HepG2 (cell line): ENCODE results near the gene SVOPL. TPM values are rescaled to one million over a fixed set of nuclear protein-coding genes. Genes with fewer than 3 reads are reported as not detected.

Experiments used
- ATAC-seq: fragments of 200-7000 bp; cut with Tn5 transposase; 3 replicates; pipeline ENCODE4 v1.9.1; 2020; ENCODE audit warnings: mild to moderate bottlenecking, moderate library complexity
- BruUV-seq: library from RNA; stranded (reverse); fragments of 400-500 nt; replicated peaks from 2 replicates; lab custom pipeline; 2021; lab: Mats Ljungman, UMichigan
- CTCF ChIA-PET: fragments of 300-600 bp; formaldehyde crosslinking; extraction: SDS; loops from one replicate; lab custom pipeline; 2021; ENCODE audit warnings: low total read pairs, inconsistent platforms, low intra/inter-chr PET ratio; lab: Yijun Ruan, JAX
- POLR2A ChIA-PET: fragments of 350-600 bp; sonication (Branson Sonifier 250); formaldehyde crosslinking; loops from one replicate; lab custom pipeline; 2020; ENCODE audit warnings: antibody characterized with exemption, inconsistent platforms; lab: Yijun Ruan, JAX
- DNase-seq: peaks from one replicate; pipeline ENCODE4 v3.0.0-alpha.2; 2015; ENCODE audit warnings: low spot score
- FAIRE-seq: peaks from 3 replicates; lab custom pipeline; 2011; peaks lifted over from hg19 to GRCh38; lab: Jason Lieb, UNC
- H2AFZ ChIP-seq: one replicate; pipeline ENCODE4 v1.6.1; 2011; ENCODE audit warnings: low read length, inconsistent platforms
- H3K27ac ChIP-seq: fragments of 300-600 bp; 3 replicates; pipeline ENCODE4 v1.8.0; 2011; ENCODE audit warnings: mixed run types, mild to moderate bottlenecking, mixed read lengths, low read length, inconsistent platforms; ENCODE audit not compliant: insufficient read depth; ENCODE audit errors: extremely low read length
- H3K27me3 ChIP-seq, 2 experiments: fragments of 200-600 bp in 1 of 2; 2 replicates in 1 of 2; 3 replicates in 1 of 2; pipeline versions ENCODE4 v1.6.0 to v1.8.0; 2011; ENCODE audit warnings: low read length in 2 of 2, mild to moderate bottlenecking in 2 of 2, moderate library complexity in 2 of 2, inconsistent platforms in 1 of 2; ENCODE audit not compliant: insufficient read depth in 2 of 2, control insufficient read depth in 1 of 2
- H3K36me3 ChIP-seq, 2 experiments: fragments of 200-600 bp in 1 of 2; replicated peaks in 1 of 2; 2 replicates in 1 of 2; 3 replicates in 1 of 2; pipeline versions ENCODE4 v1.5.1 to v1.8.0; 2011; ENCODE audit warnings: low read length in 2 of 2, inconsistent platforms in 1 of 2; ENCODE audit not compliant: insufficient read depth in 2 of 2, control insufficient read depth in 1 of 2
- H3K4me1 ChIP-seq: 2 replicates; pipeline ENCODE4 v1.5.1; 2012; ENCODE audit warnings: low read length, inconsistent platforms; ENCODE audit not compliant: insufficient read depth
- H3K4me2 ChIP-seq: 2 replicates; pipeline ENCODE4 v1.6.0; 2011; ENCODE audit warnings: low read depth, low read length, inconsistent platforms
- H3K4me3 ChIP-seq, 3 experiments: fragments of 200-600 bp in 1 of 3; sonication (generic), shearing (Covaris generic) in 1 of 3; replicated peaks in 1 of 3; 2 replicates each; pipeline ENCODE4 v1.5.1; 2011 to 2016; ENCODE audit warnings: low read length in 3 of 3, inconsistent platforms in 2 of 3, low read depth in 2 of 3, mild to moderate bottlenecking in 2 of 3, control low read depth in 1 of 3, mixed read lengths in 1 of 3; ENCODE audit not compliant: insufficient read depth in 1 of 3
- H3K79me2 ChIP-seq: one replicate; pipeline ENCODE4 v1.6.1; 2011; ENCODE audit warnings: low read length, inconsistent platforms; ENCODE audit not compliant: insufficient read depth
- H3K9ac ChIP-seq: 2 replicates; pipeline ENCODE4 v1.6.0; 2011; ENCODE audit warnings: mild to moderate bottlenecking, low read depth, low read length, inconsistent platforms; ENCODE audit not compliant: insufficient read depth
- H3K9me3 ChIP-seq: 2 replicates; pipeline ENCODE4 v1.5.1; 2012; ENCODE audit warnings: mild to moderate bottlenecking, low read length
- H4K20me1 ChIP-seq: 2 replicates; pipeline ENCODE4 v1.6.0; 2011; ENCODE audit warnings: inconsistent platforms, mild to moderate bottlenecking, low read length, moderate library complexity; ENCODE audit not compliant: insufficient read depth
- CEBPG ChIP-seq: IDR thresholded peaks from 2 replicates; pipeline ENCODE4 v1.6.1; 2016
- EHMT2 ChIP-seq: fragments of 200-600 bp; sonication (generic); IDR thresholded peaks from 2 replicates; pipeline ENCODE4 v1.7.0; 2017; ENCODE audit warnings: antibody characterized with exemption, low read depth, low read length, borderline replicate concordance
- ETV5 ChIP-seq: IDR thresholded peaks from 2 replicates; pipeline ENCODE4 v1.6.1; 2018; ENCODE audit warnings: missing biosample characterization, missing genetic modification reagents, inconsistent platforms, borderline replicate concordance
- MXD4 ChIP-seq: IDR thresholded peaks from 2 replicates; pipeline ENCODE4 v1.6.1; 2016; ENCODE audit warnings: mild to moderate bottlenecking, missing biosample characterization, missing genetic modification reagents
- NFIB ChIP-seq: sonication (generic); formaldehyde crosslinking; IDR thresholded peaks from 2 replicates; pipeline ENCODE4 v1.9.0; 2021; ENCODE audit warnings: missing genetic modification reagents, mild to moderate bottlenecking, borderline replicate concordance
- PRMT3 ChIP-seq: sonication (generic); formaldehyde crosslinking; IDR thresholded peaks from 2 replicates; pipeline ENCODE4 v1.8.1; 2022; ENCODE audit warnings: low read depth, mild to moderate bottlenecking, moderate library complexity, missing genetic modification reagents, borderline replicate concordance
- SCMH1 ChIP-seq: sonication (generic); formaldehyde crosslinking; IDR thresholded peaks from 2 replicates; pipeline ENCODE4 v1.9.0; 2021; ENCODE audit warnings: missing genetic modification reagents, mild to moderate bottlenecking, borderline replicate concordance
- SPEN ChIP-seq: sonication (generic); formaldehyde crosslinking; IDR thresholded peaks from 2 replicates; pipeline ENCODE4 v1.5.1; 2020; ENCODE audit warnings: low read depth, mild to moderate bottlenecking, missing genetic modification reagents
- ZNF235 ChIP-seq: sonication (generic); formaldehyde crosslinking; IDR thresholded peaks from 2 replicates; pipeline ENCODE4 v1.8.1; 2023; ENCODE audit warnings: mild to moderate bottlenecking, missing genetic modification reagents, borderline replicate concordance
- WGBS: methylation state at CpG from one replicate; pipeline ENCODE4 v1.1.6; 2017; ENCODE audit warnings: low lambda C conversion rate; 5-methylcytosine and 5-hydroxymethylcytosine counted together
- in situ Hi-C: cut with HindIII; loops from 2 replicates; pipeline ENCODE4 v1.10.0; 2017; ENCODE audit warnings: low pct_unique_long_range_greater_than_20kb; ENCODE audit not compliant: extremely low pct_ligation_motif_present
- intact Hi-C: fragments of 100-400 bp; cut with micrococcal nuclease; formaldehyde crosslinking; loops from one replicate; pipeline ENCODE4 v1.10.0; 2022; ENCODE audit not compliant: unreplicated experiment
- polyA plus RNA-seq, 8 experiments: library from polyadenylated mRNA; depleted of rRNA in 3 of 8; stranded (reverse) in 7 of 8; unstranded in 1 of 8; fragments of >200 nt; fragmentation: Illumina TruSeq in 4 of 8; extraction: Trizol in 4 of 8; gene quantifications; 2 replicates each; pipeline versions ENCODE4 v1.2.1 to v1.2.3, GENCODE V29; 2011 to 2016; ENCODE audit warnings: low read depth in 4 of 8, missing spikeins in 1 of 8, mixed read lengths in 1 of 8; ENCODE audit not compliant: insufficient read depth in 1 of 8
- total RNA-seq, 5 experiments: library from RNA; depleted of rRNA; stranded (reverse); fragments of >200 nt; fragmentation: Illumina TruSeq; extraction: Trizol; gene quantifications; 2 replicates each; pipeline ENCODE4 v1.2.3, GENCODE V29; 2016; ENCODE audit warnings: low read depth in 1 of 5
- TF ChIP-seq, protein P1 (sequence below): sonication (generic); formaldehyde crosslinking; IDR thresholded peaks from 2 replicates; pipeline ENCODE4 v1.5.0; 2020; ENCODE audit warnings: missing genetic modification reagents

SVOPL gene
- total and polyA plus RNA-seq, 2 of the 13 experiments (the other 11 are each of a cell fraction or from before 2014, with no cell fraction given) = not detected

DNA sequence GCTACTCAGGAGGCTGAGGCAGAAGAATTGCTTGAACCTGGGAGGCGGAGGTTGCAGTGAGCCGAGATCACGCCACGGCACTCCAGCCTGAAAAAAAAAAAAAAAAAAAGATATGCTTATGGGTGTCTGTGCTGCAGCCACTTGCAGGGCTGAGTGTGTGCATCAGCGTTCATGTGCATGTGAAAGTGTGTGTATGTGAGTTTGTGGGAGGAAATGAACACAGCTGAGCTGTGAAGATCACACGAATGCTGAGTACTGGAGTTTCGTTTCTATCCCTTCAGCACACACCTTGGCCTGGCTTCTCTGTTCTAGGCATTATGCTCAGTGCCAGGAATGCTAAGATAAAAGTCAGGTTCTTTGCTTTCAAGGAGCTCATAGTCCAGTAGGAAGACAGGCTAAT lies 12.0 kb upstream of the SVOPL start:
- Histone ChIP-seq H3K4me1 (no peaks in the 10 kb centered on the region), H2AFZ (no peak overlapping the region), H3K9me3 (no peaks in the 10 kb centered on the region), H3K27me3 (peaks cover 0 to 33% of the 10 kb centered on the region in 2 experiments; a peak in 3 of 5 replicates)
- DNase-seq (no peak), FAIRE-seq (no peak)
- POLR2A ChIA-PET = no interaction called here
- WGBS = 65% methylated on average over 7 of the region's 7 CpGs
- no peak for TF ChIP-seq PRMT3 (CRISPR knock-in tag)
- TF ChIP-seq, all 625 proteins: peak for 0
- Histone ChIP-seq H4K20me1 (no peaks in the 10 kb centered on the region), H3K9ac (no peak overlapping the region), H3K79me2 (no peaks in the 10 kb centered on the region), H3K4me2 (no peak overlapping the region), H3K4me3 (no peak overlapping the region), H3K27ac (no peak overlapping the region), H3K36me3 (no peaks in the 10 kb centered on the region)
- no TSS peak for BruUV-seq
- CTCF ChIA-PET = no interaction called here
- ATAC-seq = no peak
- intact Hi-C loops = no loop called here
- in situ Hi-C loops = no loop called here

DNA sequence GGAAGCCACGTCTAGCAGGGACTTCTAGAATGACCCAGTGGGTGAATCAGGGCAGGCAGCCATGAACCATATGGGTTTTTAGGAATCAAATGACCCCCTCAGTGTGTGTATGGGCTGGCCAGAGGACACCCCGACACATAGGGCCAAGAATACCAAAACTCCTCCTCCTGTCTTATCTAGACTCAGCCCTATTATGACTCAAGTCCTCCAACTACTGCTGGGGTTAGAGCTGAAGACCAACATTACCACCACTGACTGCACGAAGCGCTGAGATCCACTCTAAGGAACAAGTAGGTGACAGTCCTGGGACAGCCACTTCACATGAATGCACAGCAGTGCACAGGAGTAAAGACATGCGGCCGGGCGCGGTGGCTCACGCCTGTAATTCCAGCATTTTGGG lies 11.5 kb upstream of the SVOPL start:
- H3K4me2 ChIP-seq = no peak overlapping the region
- BruUV-seq = no TSS peak
- no peaks in the 10 kb centered on the region for H3K36me3 ChIP-seq
- FAIRE-seq (no peak), ATAC-seq (no peak), DNase-seq (no peak)
- intact Hi-C loops = no loop called here
- 72% methylated on average over 7 of the region's 9 CpGs for WGBS
- peaks cover 0 to 33% of the 10 kb centered on the region in 2 experiments; a peak in 3 of 5 replicates for H3K27me3 ChIP-seq
- POLR2A ChIA-PET = no interaction called here
- H3K9ac ChIP-seq = no peak overlapping the region
- no peaks in the 10 kb centered on the region for H3K4me1 ChIP-seq
- in situ Hi-C loops = no loop called here
- H3K9me3 ChIP-seq = no peaks in the 10 kb centered on the region
- H4K20me1 ChIP-seq = no peaks in the 10 kb centered on the region
- no peaks in the 10 kb centered on the region for H3K79me2 ChIP-seq
- TF ChIP-seq MXD4 (no peak), SPEN (CRISPR knock-in tag) (no peak), SCMH1 (CRISPR knock-in tag) (no peak), CEBPG (CRISPR knock-in tag) (no peak), ZNF235 (no peak), ETV5 (CRISPR knock-in tag) (no peak), EHMT2 (no peak), NFIB (CRISPR knock-in tag) (no peak)
- TF ChIP-seq, protein P1, sequence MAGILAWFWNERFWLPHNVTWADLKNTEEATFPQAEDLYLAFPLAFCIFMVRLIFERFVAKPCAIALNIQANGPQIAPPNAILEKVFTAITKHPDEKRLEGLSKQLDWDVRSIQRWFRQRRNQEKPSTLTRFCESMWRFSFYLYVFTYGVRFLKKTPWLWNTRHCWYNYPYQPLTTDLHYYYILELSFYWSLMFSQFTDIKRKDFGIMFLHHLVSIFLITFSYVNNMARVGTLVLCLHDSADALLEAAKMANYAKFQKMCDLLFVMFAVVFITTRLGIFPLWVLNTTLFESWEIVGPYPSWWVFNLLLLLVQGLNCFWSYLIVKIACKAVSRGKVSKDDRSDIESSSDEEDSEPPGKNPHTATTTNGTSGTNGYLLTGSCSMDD (CRISPR knock-in tag) = no peak
- H2AFZ ChIP-seq = no peak overlapping the region
- no peak overlapping the region for H3K4me3 ChIP-seq
- H3K27ac ChIP-seq = no peak overlapping the region
- CTCF ChIA-PET = no interaction called here
